Right renal cortex interstitium (tissue), 3 donors: ENCODE results near the gene SGO2. TPM values are rescaled to one million over a fixed set of nuclear protein-coding genes. Genes with fewer than 3 reads are reported as not detected.
"Not testable (repeated sequence)": the region's sequence is repeated elsewhere in the genome, so short reads cannot be mapped to it uniquely, and the experiment has no call there.

ENCODE experiments used
- DNase-seq, 3 donors: peaks; one replicate each; pipeline ENCODE4 v3.0.0-alpha.2; 2013; ENCODE audit warnings: low read depth in 3 of 3, low spot score in 2 of 3
- polyA plus RNA-seq, 3 donors: library from polyadenylated mRNA; unstranded; fragments of 120-200 nt; gene quantifications; one replicate each; pipeline ENCODE4 v1.2.1, GENCODE V29; 2013; ENCODE audit not compliant: insufficient read length in 3 of 3

SGO2 gene
- polyA plus RNA-seq, 3 donors, result 14.1 to 15.8 (median 15.7) TPM

GRCh38 chr2:200618590-200619021, 92.6 kb downstream of the SGO2 start:
- DNase-seq, result no peak

GRCh38 chr2:200619279-200619678, 93.3 kb downstream of the SGO2 start:
- no peak for DNase-seq

GRCh38 chr2:200620606-200621390, 94.8 kb downstream of the SGO2 start:
- no peak for DNase-seq

GRCh38 chr2:200622106-200622505, 96.1 kb downstream of the SGO2 start:
- no peak for DNase-seq

- DNase-seq, result no peak
Measured at GRCh38 chr2:200624026-200624425, 98.0 kb downstream of the SGO2 start.

- DNase-seq, result no peak
Measured at GRCh38 chr2:200624658-200625057, 98.7 kb downstream of the SGO2 start.

GRCh38 chr2:200625282-200625681, 99.3 kb downstream of the SGO2 start:
- no peak for DNase-seq

GRCh38 chr2:200625958-200626363, 100.0 kb downstream of the SGO2 start:
- DNase-seq, result no peak

- DNase-seq, result no peak
Measured at GRCh38 chr2:200627110-200627770, 101.2 kb downstream of the SGO2 start.

GRCh38 chr2:200628461-200628860, 102.5 kb downstream of the SGO2 start:
- not testable (repeated sequence) for DNase-seq

- no peak for DNase-seq
Measured at GRCh38 chr2:200631287-200631686, 105.3 kb downstream of the SGO2 start.

Other genes with a start within 250 kb of the SGO2 start
- gene SPATS2L, start 219.5 kb upstream of the SGO2 start, polyA plus RNA-seq, result 100 to 1,000 TPM; 128 to 148 (median 143) TPM
- 10 to 100 TPM; 14.7 to 16.1 (median 14.7) TPM for gene KCTD18, start 16.1 kb upstream of the SGO2 start, polyA plus RNA-seq
- 1 to 10 TPM; 1.7 to 2.8 (median 2.2) TPM for gene AOX1, start 59.8 kb downstream of the SGO2 start, polyA plus RNA-seq